GM19328 (cell line): Measurements from ENCODE around the gene FGFBP3.

Experiments used
- ATAC-seq: cut with Tn5 transposase; IDR thresholded peaks from one replicate; pipeline ENCODE4 v1.9.1; 2021; ENCODE audit warnings: mild to moderate bottlenecking, moderate library complexity; ENCODE audit not compliant: unreplicated experiment

The FGFBP3 gene

GRCh38 chr10:91856637-91857036 is 52.6 kb downstream of the FGFBP3 start:
- no peak for ATAC-seq
